ENCODE results near the gene CST4.

Gene CST4

DNA sequence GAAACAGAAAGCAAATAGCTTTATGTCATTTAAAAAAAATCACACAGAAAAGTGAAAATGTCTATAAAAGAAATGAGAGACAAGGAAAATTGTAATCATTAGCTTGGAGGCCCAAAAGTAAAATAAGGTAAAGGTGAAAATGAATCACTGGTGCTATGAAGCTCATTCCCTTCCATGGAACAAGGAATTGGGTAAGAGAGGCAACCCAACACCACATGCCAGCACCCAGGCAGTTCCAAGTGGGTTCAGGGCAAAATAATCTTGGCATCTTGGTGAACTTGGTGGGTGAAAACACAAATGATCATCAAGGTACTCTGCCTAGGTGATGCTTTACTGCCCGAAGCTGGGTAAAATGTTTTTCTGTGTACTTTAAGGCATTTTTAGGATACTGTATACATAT, 16.7 kb downstream of the CST4 start:
- CTCF ChIA-PET: no interaction called here
- POLR2A ChIA-PET: no interaction called here
- H3K27ac ChIP-seq (ENCODE audit: extremely low read depth, low read depth, low read length): no peak overlapping the region
- H3K4me3 ChIP-seq (ENCODE audit: low read depth, low read length): no peak overlapping the region
- H3K9me3 ChIP-seq (ENCODE audit: control insufficient read depth, insufficient read depth, low read depth, low read length): no peaks in the 10 kb centered on the region
- H3K4me1 ChIP-seq (ENCODE audit: control insufficient read depth, insufficient read depth, low read length): no peaks in the 10 kb centered on the region
- TF ChIP-seq, protein P1, sequence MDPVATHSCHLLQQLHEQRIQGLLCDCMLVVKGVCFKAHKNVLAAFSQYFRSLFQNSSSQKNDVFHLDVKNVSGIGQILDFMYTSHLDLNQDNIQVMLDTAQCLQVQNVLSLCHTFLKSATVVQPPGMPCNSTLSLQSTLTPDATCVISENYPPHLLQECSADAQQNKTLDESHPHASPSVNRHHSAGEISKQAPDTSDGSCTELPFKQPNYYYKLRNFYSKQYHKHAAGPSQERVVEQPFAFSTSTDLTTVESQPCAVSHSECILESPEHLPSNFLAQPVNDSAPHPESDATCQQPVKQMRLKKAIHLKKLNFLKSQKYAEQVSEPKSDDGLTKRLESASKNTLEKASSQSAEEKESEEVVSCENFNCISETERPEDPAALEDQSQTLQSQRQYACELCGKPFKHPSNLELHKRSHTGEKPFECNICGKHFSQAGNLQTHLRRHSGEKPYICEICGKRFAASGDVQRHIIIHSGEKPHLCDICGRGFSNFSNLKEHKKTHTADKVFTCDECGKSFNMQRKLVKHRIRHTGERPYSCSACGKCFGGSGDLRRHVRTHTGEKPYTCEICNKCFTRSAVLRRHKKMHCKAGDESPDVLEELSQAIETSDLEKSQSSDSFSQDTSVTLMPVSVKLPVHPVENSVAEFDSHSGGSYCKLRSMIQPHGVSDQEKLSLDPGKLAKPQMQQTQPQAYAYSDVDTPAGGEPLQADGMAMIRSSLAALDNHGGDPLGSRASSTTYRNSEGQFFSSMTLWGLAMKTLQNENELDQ (tag by site-specific recombination; IDR thresholded peaks at IDR 0.05; ENCODE audit: low read depth): no peak
- TF ChIP-seq EGR2 (tag by site-specific recombination; IDR thresholded peaks at IDR 0.05; ENCODE audit: low read depth): no peak
- H3K36me3 ChIP-seq (ENCODE audit: control insufficient read depth in 2 of 2, insufficient read depth in 1 of 2, low read length in 2 of 2): no peaks in the 10 kb centered on the region

DNA sequence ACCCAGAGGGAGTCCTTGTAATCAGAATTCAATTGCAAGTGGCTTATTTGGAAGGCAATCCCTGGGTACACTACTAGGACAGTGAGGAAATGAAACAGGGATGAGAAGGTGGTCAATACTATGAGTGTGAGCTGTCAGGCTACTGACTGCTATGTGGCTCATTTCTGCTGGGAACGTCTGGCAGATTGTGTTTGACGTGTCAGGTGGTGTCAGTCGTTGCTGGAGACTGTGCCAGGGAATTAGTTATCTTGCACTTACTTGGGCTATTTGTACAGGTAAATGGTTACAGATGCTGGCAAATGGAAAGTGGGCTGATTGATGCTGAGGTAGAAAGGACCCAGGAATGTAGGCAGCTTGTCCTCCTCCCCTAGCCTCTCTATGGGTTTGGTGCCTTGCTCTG, 17.4 kb downstream of the CST4 start:
- Histone ChIP-seq H3K36me3 (ENCODE audit: control insufficient read depth in 2 of 2, insufficient read depth in 1 of 2, low read length in 2 of 2) (no peaks in the 10 kb centered on the region), H3K9me3 (ENCODE audit: control insufficient read depth, insufficient read depth, low read depth, low read length) (no peaks in the 10 kb centered on the region), H3K4me3 (ENCODE audit: low read depth, low read length) (no peak overlapping the region), H3K27ac (ENCODE audit: extremely low read depth, low read depth, low read length) (no peak overlapping the region), H3K4me1 (ENCODE audit: control insufficient read depth, insufficient read depth, low read length) (no peaks in the 10 kb centered on the region)
- POLR2A ChIA-PET: no interaction called here
- TF ChIP-seq, protein P2, sequence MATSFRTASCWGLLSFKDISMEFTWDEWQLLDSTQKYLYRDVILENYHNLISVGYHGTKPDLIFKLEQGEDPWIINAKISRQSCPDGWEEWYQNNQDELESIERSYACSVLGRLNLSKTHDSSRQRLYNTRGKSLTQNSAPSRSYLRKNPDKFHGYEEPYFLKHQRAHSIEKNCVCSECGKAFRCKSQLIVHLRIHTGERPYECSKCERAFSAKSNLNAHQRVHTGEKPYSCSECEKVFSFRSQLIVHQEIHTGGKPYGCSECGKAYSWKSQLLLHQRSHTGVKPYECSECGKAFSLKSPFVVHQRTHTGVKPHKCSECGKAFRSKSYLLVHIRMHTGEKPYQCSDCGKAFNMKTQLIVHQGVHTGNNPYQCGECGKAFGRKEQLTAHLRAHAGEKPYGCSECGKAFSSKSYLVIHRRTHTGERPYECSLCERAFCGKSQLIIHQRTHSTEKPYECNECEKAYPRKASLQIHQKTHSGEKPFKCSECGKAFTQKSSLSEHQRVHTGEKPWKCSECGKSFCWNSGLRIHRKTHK (tag by site-specific recombination; IDR thresholded peaks at IDR 0.05): no peak
- TF ChIP-seq ZNF624 (tag by site-specific recombination; IDR thresholded peaks at IDR 0.05) (no peak), ZNF701 (tag by site-specific recombination; IDR thresholded peaks at IDR 0.05) (no peak), SCRT1 (tag by site-specific recombination; IDR thresholded peaks at IDR 0.05; ENCODE audit: borderline replicate concordance) (no peak), GFI1B (tag by site-specific recombination; IDR thresholded peaks at IDR 0.05) (no peak), HOXA7 (CRISPR knock-in tag; IDR thresholded peaks at IDR 0.05; ENCODE audit: borderline replicate concordance) (no peak), ZNF174 (tag by site-specific recombination; IDR thresholded peaks at IDR 0.05) (no peak), ZBTB7A (tag by site-specific recombination; IDR thresholded peaks at IDR 0.05; ENCODE audit: low read depth) (no peak), PRDM1 (tag by site-specific recombination; IDR thresholded peaks at IDR 0.05) (no peak), ZNF610 (tag by site-specific recombination; IDR thresholded peaks at IDR 0.05; ENCODE audit: borderline replicate concordance) (no peak)
- TF ChIP-seq, protein P3, sequence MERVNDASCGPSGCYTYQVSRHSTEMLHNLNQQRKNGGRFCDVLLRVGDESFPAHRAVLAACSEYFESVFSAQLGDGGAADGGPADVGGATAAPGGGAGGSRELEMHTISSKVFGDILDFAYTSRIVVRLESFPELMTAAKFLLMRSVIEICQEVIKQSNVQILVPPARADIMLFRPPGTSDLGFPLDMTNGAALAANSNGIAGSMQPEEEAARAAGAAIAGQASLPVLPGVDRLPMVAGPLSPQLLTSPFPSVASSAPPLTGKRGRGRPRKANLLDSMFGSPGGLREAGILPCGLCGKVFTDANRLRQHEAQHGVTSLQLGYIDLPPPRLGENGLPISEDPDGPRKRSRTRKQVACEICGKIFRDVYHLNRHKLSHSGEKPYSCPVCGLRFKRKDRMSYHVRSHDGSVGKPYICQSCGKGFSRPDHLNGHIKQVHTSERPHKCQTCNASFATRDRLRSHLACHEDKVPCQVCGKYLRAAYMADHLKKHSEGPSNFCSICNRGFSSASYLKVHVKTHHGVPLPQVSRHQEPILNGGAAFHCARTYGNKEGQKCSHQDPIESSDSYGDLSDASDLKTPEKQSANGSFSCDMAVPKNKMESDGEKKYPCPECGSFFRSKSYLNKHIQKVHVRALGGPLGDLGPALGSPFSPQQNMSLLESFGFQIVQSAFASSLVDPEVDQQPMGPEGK (tag by site-specific recombination; IDR thresholded peaks at IDR 0.05): no peak
- TF ChIP-seq, protein P4, sequence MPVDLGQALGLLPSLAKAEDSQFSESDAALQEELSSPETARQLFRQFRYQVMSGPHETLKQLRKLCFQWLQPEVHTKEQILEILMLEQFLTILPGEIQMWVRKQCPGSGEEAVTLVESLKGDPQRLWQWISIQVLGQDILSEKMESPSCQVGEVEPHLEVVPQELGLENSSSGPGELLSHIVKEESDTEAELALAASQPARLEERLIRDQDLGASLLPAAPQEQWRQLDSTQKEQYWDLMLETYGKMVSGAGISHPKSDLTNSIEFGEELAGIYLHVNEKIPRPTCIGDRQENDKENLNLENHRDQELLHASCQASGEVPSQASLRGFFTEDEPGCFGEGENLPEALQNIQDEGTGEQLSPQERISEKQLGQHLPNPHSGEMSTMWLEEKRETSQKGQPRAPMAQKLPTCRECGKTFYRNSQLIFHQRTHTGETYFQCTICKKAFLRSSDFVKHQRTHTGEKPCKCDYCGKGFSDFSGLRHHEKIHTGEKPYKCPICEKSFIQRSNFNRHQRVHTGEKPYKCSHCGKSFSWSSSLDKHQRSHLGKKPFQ (tag by site-specific recombination; IDR thresholded peaks at IDR 0.05): no peak
- CTCF ChIA-PET: no interaction called here

DNA sequence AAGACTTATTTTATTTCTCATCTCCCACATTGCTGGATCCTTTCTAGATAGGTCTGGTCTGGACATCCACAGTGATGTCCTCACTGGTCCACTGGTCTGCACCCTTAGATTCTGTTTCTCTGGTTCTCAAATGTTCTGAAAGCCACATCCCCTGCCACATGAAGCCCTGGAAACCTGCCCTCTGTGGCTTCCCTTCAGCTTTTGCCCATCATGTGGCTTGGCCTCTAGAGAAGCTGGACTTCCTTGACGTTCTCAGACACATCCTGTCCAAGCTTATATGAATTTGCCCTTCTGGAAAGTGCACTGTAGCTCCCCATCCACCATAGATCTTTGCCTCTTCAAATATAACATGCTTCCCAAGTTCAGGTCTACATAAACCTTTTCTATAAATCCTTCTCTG, 18.5 kb downstream of the CST4 start:
- CTCF ChIA-PET: interaction anchor here (0.7 kb wide), 1 partner anchor 10 kb away, joined by 3 read pairs; no protein-coding TSS in a partner anchor
- Histone ChIP-seq H3K9me3 (ENCODE audit: control insufficient read depth, insufficient read depth, low read depth, low read length) (no peaks in the 10 kb centered on the region), H3K36me3 (ENCODE audit: control insufficient read depth in 2 of 2, insufficient read depth in 1 of 2, low read length in 2 of 2) (no peaks in the 10 kb centered on the region), H3K4me3 (ENCODE audit: low read depth, low read length) (no peak overlapping the region), H3K4me1 (ENCODE audit: control insufficient read depth, insufficient read depth, low read length) (no peaks in the 10 kb centered on the region), H3K27ac (ENCODE audit: extremely low read depth, low read depth, low read length) (no peak overlapping the region)
- POLR2A ChIA-PET: no interaction called here
- TF ChIP-seq ZNF596 (tag by site-specific recombination; IDR thresholded peaks at IDR 0.05): no peak
- TF ChIP-seq ZNF10 (tag by site-specific recombination; IDR thresholded peaks at IDR 0.05): no peak
- TF ChIP-seq, protein P3 (tag by site-specific recombination; IDR thresholded peaks at IDR 0.05): no peak
- no peak for TF ChIP-seq GFI1B (tag by site-specific recombination; IDR thresholded peaks at IDR 0.05)
- TF ChIP-seq, protein P5, sequence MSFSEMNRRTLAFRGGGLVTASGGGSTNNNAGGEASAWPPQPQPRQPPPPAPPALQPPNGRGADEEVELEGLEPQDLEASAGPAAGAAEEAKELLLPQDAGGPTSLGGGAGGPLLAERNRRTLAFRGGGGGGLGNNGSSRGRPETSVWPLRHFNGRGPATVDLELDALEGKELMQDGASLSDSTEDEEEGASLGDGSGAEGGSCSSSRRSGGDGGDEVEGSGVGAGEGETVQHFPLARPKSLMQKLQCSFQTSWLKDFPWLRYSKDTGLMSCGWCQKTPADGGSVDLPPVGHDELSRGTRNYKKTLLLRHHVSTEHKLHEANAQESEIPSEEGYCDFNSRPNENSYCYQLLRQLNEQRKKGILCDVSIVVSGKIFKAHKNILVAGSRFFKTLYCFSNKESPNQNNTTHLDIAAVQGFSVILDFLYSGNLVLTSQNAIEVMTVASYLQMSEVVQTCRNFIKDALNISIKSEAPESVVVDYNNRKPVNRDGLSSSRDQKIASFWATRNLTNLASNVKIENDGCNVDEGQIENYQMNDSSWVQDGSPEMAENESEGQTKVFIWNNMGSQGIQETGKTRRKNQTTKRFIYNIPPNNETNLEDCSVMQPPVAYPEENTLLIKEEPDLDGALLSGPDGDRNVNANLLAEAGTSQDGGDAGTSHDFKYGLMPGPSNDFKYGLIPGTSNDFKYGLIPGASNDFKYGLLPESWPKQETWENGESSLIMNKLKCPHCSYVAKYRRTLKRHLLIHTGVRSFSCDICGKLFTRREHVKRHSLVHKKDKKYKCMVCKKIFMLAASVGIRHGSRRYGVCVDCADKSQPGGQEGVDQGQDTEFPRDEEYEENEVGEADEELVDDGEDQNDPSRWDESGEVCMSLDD (tag by site-specific recombination; IDR thresholded peaks at IDR 0.05): no peak

Data from HEK293 (cell line).